NCI-H345 treated with DMSO at 0.1 percent for 48 hours (cell line): Measurements from ENCODE around the gene ITPK1.
A peak's percentile ranks its signal among the peaks of the same experiment; 100 is the strongest.

ENCODE experiments used
- DNase-seq: peaks from one replicate; lab custom pipeline; 2025; ENCODE audit not compliant: unreplicated experiment; lab: John Stamatoyannopoulos, UW

The ITPK1 gene

GRCh38 chr14:92958373-92959188 is 157.1 kb downstream of the ITPK1 start:
- DNase-seq: no peak

GRCh38 chr14:92956961-92957360 is 158.8 kb downstream of the ITPK1 start:
- DNase-seq: peak; percentile 91

DNA sequence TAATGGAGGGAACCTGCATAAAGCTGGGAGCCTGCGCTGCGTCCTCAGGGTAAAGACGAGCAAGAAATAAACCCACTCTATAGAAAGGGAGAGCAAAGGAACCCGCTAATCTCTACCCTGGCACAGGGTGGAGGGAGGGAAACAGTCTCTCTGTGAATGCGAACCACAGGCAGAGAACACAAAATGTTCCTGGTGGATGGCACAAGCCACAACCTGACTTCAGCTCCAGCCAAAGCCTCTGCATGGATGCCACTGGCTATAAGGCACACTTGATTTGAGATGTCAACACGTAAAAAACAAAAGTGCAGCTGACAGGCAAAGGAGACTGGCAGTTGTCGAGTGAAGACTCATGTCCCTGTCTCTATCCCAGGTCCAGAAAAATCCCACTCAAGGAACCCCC is 160.3 kb downstream of the ITPK1 start:
- no peak for DNase-seq

GRCh38 chr14:92954933-92955332 is 160.8 kb downstream of the ITPK1 start:
- peak; percentile 13 for DNase-seq

GRCh38 chr14:92953526-92953925 is 162.2 kb downstream of the ITPK1 start:
- no peak for DNase-seq

- no peak for DNase-seq
These were observed 163.0 kb downstream of the ITPK1 start for GRCh38 chr14:92952481-92953298.

GRCh38 chr14:92951912-92952471 is 163.7 kb downstream of the ITPK1 start:
- peak; percentile 21 for DNase-seq

- DNase-seq: no peak
These were observed 164.5 kb downstream of the ITPK1 start for GRCh38 chr14:92951261-92951660.

DNA sequence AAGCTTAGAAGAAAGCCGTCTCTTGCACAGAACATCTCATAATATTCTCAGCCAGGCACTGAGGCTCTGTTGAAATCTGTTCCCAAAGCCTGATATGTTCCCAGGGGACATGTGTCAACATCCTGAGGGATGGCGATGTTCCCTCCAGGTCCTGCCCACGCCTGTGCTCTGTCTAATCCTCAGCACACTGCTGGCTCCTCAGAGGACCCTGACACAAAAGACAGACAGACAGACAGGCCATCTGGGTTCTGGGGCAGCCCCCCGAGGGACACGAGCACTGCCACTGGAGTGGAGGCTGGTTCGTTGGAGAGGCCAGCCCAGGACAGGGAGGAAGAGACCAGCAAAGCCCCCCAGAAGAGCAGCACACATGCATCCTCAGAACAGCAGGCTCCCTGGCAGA is 165.0 kb downstream of the ITPK1 start:
- DNase-seq: no peak

DNA sequence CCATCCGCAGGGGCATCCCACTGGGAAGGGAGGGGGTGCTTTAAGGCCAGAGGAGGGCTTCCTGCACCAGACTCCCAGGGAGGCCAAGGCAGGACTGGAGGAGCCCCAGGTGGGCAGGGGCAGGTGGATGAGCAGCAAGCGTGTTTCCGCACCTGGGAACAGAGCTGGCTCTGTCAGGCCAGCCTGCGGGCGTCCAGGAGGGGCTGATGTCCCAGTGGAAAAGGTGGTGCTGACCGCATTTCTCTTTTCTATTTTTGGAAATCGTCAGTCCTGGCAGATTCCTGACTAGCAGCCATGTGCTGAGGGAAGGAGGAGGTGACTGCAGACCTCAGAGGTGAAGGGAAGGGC is 165.6 kb downstream of the ITPK1 start:
- DNase-seq: no peak

- DNase-seq: no peak
These were observed 166.1 kb downstream of the ITPK1 start for GRCh38 chr14:92949496-92950192.

DNA sequence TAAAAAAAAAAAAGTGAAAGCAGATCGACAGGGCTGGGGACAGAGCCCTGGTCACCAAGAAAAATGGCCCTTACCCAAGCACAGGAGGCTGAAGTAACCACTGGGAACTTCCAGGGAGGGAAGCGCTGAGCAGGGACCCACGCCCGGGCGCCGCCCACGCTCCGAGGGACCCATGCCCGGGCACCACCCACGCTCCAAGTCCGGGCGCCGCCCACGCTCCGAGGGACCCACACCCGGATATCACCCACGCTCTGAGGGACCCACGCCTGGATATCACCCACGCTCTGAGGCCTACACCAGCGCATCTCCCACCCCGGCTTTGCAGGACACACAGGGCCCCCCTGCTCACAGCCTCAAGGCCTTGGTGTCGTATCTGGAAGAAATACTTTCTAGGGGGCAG is 167.1 kb downstream of the ITPK1 start:
- DNase-seq: no peak

DNA sequence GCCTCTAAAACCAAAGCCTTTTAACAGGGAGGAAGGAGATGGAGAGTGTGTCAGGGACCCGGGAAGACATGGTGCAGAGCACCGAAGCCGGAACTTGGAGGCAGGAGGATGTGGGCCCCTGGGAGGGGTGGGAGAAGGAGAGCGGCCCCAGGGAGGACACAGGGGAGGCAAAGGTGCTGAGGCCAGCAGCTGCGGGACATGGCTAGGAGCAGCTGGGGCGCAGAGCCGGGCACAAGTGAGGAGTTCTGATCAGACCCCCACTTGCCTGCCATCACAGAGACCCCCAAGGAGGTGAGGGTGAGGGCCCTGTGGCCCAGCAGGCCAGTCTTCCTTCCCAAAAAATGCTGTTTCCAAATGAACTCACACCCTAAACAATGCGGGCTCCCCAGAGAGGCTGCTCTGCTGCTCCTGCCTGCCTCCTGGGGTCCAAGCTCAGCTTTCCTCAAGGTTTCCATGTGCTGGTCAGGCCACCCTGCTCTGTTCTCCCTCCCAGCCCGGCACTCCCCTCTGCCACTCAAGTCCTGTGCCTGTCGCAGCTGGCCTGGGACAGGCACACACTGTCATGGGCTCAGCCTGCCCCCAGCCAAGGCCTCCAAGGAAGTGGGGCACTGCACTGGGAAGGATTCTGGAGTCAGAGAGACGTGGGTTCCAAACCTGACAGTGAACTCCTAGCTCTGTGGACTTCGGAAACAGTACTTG is 168.7 kb downstream of the ITPK1 start:
- DNase-seq: no peak

DNA sequence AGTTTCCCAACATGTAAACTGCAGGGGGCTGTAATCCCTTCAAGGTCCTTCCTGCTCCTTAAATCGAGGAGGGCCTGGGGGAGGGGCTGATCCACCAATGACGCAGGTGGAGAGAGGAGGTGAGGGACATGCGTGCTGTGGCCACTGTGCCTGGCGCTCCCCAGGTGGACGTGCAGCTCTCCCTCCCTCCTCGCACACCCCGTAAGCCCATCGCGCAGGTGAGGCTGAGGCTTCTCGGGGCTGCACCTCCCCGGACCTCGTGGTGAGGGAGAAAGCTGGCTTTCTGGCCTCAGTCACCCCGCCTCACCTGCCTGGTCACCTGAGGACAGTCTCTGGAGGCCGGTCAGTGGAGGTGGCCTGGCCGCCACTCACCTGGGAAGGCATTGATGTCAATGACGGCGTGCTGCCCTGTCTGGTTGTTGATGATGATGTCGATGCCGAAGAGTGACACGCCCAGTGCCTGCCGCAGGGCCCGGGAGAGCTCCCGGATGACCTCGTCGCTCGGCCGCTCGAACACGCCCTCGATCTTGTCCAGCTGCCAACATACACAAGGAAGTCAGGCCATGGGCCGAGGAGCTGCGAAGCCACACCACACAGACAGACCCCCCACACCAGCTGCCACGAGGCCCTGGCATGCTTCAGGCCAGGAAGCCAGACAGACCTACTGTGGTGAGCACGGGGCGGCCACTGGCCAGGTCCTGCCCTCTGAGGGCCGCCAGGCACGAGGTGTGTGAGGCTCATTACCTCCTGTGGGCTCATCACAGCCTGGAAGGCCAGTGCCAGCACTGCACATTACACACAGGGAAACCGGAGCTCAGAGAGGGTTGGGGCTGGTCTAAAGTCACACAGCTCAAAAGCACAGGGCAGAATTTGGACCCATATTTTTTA is 169.5 kb downstream of the ITPK1 start:
- no peak for DNase-seq

DNA sequence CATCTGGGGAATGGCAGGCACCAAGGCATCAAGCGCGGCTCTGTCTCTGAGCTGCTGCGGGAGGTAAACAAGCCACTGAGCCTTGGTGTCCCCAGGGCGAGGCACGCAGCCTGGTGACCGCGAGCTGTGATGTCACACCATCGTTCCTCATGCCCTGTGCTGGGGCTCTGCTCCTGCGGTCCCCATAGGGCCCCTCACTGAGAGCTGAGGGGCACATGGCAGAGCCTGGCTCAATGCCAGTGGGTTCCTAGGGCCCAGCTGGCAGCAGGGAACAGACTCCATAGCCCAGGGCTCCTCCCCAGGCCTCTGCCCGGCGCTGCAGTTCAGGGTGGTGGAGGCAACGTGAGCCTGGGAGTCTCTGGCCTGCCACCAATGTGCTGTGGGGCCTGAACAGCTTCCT is 170.2 kb downstream of the ITPK1 start:
- no peak for DNase-seq

DNA sequence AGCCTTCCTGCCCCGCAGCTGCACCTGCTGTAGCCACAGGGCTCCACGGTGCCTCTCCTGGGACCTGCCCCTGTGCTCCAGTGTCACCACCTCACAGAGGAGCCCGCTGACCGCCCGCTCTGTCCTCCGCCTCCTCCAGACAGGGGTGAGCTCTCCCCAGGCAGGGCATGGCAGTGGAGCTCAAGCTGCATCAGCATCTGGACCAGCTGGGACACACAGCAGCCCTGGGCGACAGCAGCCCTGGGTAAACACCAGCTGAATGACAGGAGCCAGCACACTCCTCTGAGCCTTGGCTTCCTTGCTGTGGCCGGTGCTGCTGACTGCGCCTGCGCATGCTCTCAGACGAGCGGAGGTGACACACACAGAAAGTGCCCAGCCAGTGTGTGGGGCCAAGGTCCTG is 170.7 kb downstream of the ITPK1 start:
- no peak for DNase-seq

- DNase-seq: no peak
These were observed 171.7 kb downstream of the ITPK1 start for GRCh38 chr14:92943855-92944570.

DNA sequence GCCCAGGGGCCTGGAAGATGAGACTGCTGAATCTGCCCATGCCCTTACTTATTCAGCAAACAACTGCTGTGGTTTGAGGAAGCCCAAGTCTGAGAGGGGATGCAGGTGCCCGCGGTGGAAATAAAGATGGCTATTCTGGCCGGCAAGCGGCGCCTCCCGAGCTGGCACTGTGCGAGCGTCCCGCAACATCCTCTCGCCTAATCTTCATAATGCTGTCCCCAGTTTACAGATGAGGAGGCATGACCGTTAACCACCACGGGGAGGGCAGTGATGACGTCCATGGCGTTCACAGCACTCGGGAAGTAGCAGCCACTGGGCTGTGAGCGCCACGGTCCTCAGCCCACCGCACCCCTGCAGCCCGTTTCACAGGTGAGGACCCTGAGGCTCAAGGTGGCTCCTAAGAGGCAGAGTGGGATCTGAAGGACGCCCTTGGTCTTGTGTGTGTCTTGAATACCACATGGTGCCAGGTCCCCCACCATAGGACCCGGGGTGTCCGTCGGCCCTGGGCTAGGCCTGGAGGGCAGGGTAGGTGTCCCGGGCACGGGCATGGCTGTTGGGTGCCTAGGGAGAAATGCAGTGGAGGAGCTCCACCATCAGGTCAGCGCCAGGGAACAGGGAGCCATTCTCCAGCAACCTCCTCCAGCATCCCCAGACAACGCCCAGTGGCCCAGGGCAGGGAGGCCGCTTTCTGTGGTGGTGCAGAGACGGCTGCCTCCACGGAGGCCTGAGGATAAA is 172.6 kb downstream of the ITPK1 start:
- DNase-seq: no peak

DNA sequence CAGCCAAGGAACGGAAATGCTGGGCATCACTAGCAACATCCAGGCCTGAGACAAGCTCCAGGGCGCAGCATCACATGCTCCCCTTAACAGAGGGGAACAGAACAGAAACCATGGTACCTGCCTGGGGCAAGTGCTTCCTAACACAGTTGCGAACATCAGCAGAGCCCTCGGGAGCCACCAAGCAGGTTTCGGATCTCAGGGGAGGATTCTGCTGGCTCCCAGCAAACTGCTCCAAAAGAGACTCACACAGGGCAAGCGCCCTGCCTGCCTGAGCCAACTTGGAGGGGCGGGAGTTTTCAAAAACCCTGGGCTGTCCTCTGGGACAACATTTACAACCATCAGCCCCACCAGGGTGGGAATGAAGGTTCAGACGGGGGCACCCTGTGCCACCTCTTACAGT is 173.1 kb downstream of the ITPK1 start:
- no peak for DNase-seq
